ENCODE results near the gene STIMATE.

STIMATE gene

DNA sequence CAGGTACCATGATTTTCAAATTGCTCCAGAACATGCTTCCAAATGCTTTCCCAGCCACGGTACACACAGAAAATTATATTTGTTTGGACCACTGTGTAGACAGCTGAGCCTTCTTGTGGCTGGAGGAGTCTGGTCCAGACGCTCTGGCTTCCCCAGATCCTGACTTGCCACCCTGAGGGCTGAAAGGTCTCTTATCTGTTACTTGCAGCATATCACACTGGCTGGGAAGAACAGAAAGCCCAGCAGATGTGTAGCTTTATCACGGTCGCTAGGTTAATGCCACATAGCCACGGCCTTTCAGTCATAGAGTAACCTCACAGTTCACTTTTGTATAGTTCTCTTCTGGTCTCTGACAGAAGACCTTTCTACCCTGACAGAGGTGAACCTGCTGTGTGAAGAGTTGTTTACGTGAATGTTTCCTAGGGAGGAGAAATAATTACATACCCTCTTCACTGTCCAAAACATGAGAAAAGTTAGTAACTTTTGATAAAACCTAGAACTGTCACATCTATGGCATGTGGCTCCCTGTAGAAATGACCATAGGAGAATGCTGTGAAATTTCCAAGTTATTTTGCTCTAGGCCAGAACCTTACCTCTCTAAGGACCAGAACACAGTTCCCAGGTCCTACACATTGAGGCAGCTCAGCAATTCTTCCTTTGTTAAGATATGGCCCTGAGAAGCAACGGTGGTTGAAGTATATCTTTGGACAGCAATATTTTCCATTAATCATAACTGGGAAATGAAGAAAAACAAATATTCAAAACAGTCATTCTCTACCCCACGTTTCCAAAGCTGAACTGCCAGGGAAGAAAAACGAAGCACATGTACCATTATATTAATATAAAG is 15.8 kb upstream of the STIMATE start:
- no peak for TF ChIP-seq POLR2A (IDR thresholded peaks at IDR 0.05; ENCODE audit: low read depth, low read length)
- DNase-seq (ENCODE audit: insufficient read length, low spot score) (no peak), FAIRE-seq (no peak)

DNA sequence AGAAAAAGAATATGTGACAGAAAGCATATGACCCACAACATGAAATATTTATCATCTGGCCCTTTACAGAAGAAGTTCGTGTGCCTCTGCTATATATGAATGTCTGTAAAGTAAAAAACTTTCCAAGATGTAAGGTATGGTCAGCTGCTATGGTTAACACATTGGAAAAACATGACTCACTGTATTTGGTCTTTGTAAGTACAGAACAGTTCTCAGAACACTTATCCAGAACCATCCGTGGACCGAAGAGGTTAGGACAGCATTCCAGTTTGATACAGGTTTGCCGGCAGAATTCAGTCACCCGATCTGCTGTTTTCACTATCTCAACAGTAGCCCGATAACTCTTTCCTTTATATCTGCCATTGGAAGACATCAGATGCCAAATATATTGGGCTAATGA is 13.5 kb upstream of the STIMATE start:
- TF ChIP-seq POLR2A (IDR thresholded peaks at IDR 0.05; ENCODE audit: low read depth, low read length), result no peak
- FAIRE-seq (no peak), DNase-seq (ENCODE audit: insufficient read length, low spot score) (no peak)

DNA sequence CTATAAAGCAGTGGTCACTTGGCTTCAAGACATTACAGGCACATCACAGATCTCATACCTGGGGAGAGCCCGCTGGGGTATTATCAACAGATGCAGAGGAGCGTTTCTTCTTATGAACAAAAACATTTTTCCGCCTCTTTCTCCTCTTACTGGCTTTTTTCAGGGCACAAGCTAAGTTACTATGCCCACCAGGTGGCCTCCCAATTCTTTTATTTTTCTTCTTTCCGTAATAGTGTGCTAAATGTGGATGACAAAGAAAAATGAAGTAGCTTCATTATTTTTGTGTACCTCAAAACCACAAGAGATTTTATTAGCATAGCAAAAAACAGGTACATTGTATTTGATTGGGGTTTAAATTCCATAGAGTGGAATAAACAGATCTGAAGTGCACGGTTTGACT is 10.1 kb upstream of the STIMATE start:
- no peak for TF ChIP-seq POLR2A (IDR thresholded peaks at IDR 0.05; ENCODE audit: low read depth, low read length)
- DNase-seq (ENCODE audit: insufficient read length, low spot score), result no peak
- FAIRE-seq, result no peak

DNA sequence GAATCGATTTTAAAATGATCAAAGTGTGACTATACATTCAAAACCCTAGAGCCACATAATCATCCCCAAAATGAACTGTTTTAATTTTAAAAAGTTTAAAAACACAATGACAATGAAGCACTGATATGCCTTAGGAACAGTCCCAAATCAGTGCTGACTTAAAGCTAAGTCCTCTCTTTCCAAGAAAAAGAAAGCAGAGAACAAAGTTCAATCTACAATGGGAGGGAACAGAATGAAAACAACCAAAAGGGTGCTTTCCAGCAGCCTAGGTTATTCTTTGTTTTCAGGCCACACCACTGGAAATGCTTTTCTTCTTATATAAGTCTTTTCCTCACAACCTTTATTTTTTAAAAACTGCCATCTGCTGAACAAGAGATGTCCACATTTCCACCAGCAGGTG is 7.2 kb upstream of the STIMATE start:
- no peak for TF ChIP-seq POLR2A (IDR thresholded peaks at IDR 0.05; ENCODE audit: low read depth, low read length)
- no peak for DNase-seq (ENCODE audit: insufficient read length, low spot score)
- no peak for FAIRE-seq

DNA sequence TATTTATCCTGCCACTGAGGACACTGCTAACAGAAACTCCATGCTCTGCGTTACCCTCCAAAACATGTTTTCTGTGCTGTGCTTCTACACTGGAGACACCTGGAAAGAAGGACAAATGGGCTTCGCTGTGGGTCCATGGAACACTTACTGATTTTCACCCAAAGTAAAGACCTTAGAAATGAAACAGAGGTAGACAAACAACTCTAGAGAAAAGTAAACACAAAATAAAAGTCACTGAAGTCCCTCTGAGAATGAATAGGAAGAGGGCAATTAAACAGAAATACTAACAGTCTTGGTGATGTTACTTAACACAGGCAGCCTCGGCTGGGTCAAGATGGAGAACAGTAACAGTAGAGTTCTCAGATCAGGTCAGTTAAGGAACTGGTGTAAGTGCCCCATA is 6.7 kb upstream of the STIMATE start:
- FAIRE-seq, result no peak
- DNase-seq (ENCODE audit: insufficient read length, low spot score), result no peak
- no peak for TF ChIP-seq POLR2A (IDR thresholded peaks at IDR 0.05; ENCODE audit: low read depth, low read length)

DNA sequence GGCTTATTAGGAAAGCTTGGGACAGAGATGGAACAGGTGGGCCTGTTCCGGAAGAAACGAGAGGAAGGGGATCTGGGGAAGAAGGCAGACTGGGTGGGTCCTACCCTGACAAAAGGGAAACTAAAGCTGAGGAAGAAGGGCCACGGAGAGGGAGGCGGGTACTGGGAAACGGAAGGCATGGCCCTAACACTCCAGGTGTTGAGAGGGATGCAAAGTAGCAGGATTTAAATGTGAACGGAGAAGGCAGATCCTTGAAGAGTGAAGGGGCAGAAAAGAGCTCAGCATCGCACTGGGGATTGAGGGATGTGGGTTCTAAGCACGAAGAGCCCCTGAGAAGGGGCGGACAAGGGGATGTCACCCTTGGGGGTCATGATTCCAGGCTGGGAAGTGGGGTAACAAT is 735 bp downstream of the STIMATE start:
- TF ChIP-seq POLR2A (IDR thresholded peaks at IDR 0.05; ENCODE audit: low read depth, low read length), result no peak
- no peak for FAIRE-seq

DNA sequence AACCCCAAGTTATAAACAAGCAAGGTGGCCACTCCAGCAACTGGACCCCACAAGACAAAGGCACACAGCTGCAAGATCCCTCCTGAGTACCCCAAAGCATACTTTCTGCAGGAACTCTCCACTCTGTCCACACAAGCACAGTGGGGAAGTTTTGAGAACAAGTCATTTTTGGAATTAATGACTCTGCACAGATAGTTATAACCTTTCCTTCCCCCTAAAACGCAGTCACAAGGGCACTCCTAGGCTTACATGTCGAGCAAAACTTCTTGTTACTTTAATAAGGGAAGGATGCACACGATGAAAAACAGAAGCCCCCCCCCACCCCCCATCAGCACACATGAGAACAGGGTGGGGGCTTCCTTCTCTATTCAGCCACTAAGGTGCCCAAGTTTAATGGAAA is 1.2 kb downstream of the STIMATE start:
- no peak for TF ChIP-seq POLR2A (IDR thresholded peaks at IDR 0.05; ENCODE audit: low read depth, low read length)
- DNase-seq (ENCODE audit: insufficient read length, low spot score) (no peak), FAIRE-seq (no peak)

More for the DNA sequence above, 735 bp downstream of the STIMATE start:
- no peak for DNase-seq (ENCODE audit: insufficient read length, low spot score)

DNA sequence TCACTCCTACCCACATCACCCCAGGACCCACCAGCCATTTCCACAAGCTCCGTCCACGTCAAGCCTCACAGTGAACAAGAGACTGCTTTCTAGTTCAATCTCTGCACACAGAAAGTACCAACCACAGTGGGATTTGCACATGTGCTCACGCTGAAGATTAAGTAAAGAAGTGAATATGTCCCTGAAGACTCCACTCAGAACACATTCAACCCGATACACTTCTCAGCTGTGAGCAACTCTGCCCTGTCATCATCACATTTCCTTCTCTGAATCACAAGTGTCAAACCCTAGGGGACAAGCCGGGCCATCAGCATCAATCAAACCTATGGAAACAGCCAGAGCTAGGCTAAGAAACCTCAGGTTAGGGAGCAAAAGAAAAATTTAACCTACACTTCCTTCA is 1.9 kb downstream of the STIMATE start:
- TF ChIP-seq POLR2A (IDR thresholded peaks at IDR 0.05; ENCODE audit: low read depth, low read length), result no peak
- DNase-seq (ENCODE audit: insufficient read length, low spot score) (no peak), FAIRE-seq (no peak)

DNA sequence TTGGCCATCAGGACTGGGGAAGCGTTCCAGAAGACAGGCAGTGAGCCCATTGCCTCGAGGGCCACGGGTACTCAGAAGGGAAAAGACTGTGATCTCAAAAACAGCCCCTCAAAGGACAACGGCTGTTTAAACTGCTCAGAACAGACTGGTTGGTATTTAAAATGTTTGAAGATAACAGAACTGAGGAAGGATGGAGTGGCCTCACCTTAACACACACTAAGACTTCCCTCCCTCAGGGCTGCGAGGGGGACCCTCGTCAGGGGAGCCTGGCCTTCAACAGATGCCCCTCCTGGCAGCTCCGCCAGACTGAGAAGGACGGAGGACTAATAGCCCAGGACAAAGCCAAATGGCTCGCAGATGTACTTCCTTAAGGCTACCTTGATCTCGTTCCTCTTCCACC is 2.6 kb downstream of the STIMATE start:
- no peak for DNase-seq (ENCODE audit: insufficient read length, low spot score)
- no peak for TF ChIP-seq POLR2A (IDR thresholded peaks at IDR 0.05; ENCODE audit: low read depth, low read length)
- FAIRE-seq, result no peak

DNA sequence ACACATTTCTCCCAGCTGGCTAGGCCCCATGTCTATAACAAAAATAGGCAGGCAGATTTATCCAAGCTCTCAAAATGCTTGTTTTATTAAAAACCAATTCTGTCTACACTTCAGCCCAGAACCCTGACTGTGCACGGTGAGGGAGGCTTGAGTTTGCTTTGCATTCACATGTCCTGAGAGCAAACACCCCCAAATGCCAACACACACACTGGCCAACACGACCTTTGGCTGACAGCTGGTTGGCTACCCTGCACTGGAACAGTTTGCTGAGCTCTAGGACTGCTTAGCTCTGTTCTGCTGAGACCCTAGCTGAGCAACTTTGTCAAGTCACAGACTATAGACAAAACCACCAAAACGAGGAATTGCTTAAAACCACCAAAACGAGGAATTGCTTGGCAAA is 3.6 kb downstream of the STIMATE start:
- TF ChIP-seq POLR2A (IDR thresholded peaks at IDR 0.05; ENCODE audit: low read depth, low read length), result no peak
- DNase-seq (ENCODE audit: insufficient read length, low spot score) (no peak), FAIRE-seq (no peak)

DNA sequence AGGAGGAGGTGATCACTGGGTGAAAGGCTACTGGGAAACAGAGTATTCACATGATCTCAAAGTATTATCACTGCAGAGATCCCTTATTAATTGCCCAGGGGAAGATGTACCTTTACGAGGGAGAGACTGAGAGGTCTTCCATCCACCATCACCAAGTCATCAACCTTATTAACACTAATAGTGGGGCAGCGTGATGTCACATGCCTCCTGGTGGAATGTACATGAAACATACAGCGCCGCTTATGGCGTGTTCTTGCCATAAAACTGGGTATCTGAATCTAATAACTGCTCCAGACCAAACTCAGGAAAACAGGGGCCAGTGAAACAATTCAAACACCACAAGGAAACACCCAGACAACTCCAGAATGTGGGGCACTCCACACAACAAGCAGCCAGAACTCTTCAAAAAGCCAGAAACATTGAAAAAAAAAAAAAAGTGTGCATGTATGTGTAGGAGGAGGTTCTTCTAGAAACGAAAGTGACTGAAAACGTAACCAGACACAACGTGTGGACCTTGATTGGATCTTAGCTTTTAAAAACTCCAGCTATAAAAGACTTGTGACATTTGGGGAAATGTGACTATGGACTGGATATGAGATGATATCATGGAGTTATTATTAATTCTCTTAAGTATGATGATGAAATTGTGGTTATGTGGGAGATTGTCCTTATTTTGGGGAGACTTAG is 4.6 kb downstream of the STIMATE start:
- TF ChIP-seq POLR2A (IDR thresholded peaks at IDR 0.05; ENCODE audit: low read depth, low read length), result no peak
- FAIRE-seq (no peak), DNase-seq (ENCODE audit: insufficient read length, low spot score) (no peak)

DNA sequence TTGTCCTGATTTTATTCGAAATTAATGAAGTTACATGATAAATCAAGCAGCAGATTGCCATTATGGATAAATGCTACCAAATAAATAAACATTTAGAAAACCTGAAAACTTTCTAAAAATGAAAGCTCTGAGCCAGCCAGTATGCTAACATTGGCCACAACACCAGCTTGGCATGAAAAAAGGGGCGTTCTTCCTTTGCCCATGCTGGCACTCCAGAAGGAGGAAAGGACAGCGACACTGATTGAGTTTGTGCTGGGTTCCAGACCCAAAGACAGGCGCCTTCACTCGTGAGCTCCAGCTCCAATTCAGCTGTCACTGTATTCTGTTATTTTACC is 5.1 kb downstream of the STIMATE start:
- DNase-seq (ENCODE audit: insufficient read length, low spot score) (no peak), FAIRE-seq (no peak)
- TF ChIP-seq POLR2A (IDR thresholded peaks at IDR 0.05; ENCODE audit: low read depth, low read length), result no peak

DNA sequence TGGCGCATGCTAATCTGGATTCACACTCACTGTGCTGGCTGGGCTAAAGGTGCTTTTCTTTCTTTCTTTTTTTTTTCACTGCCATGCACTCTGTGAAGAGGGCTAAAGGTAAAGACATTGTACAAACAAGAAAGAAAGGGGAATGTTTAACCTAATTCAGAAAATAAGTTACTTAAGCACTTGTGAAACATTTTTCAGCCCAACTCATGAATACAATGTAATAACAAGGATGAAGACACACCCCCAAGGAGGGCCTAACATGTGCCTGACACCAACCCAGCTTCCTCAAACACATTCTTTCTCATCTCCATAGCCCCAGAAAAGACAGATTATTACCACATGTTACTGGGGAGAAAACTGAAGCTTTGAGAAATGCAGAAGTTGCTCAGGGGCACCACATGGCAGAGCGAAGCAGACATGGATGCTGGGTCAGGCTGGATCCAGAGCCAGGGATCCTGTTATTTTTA is 5.7 kb downstream of the STIMATE start:
- no peak for DNase-seq (ENCODE audit: insufficient read length, low spot score)
- no peak for TF ChIP-seq POLR2A (IDR thresholded peaks at IDR 0.05; ENCODE audit: low read depth, low read length)
- no peak for FAIRE-seq

DNA sequence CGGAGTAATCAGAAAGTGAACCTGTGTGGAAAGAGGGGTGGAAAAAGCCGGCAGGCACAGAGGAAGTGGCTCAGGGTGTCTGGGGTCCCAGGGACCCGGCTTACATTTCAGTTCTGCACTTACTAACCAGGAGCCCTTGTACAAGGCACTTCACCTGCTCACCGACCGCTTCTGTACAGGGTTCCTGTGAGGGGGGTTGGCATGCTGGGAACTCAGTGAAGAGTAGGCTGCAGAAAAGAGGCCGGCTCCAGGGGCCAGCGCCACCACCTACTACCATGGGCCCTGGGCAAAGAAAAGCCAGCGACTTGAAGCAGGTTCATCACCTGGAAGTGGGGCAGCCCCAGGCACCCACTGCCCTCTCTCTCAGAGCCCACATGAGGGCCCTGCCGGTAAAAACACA is 6.2 kb downstream of the STIMATE start:
- no peak for FAIRE-seq
- no peak for DNase-seq (ENCODE audit: insufficient read length, low spot score)
- TF ChIP-seq POLR2A (IDR thresholded peaks at IDR 0.05; ENCODE audit: low read depth, low read length), result no peak

DNA sequence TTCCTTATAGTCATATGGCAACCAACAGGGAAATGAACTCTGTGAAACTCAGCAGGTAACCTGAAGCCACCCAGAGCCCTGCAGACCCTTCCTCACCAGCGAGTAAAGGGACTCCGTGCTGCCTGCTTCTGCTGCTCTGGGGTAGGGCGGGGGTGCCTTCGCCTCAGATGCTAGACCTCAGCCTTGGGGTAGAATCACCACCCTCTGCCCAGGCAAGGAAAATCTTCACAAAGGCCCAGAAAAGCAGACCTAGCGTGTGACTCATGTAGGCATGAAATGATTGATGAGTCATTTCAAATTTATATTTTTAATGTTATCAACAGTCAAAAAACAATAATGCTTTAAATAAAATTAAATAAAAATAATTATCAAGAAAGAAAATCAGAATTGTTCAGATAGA is 6.6 kb downstream of the STIMATE start:
- FAIRE-seq (no peak), DNase-seq (ENCODE audit: insufficient read length, low spot score) (no peak)
- no peak for TF ChIP-seq POLR2A (IDR thresholded peaks at IDR 0.05; ENCODE audit: low read depth, low read length)

Data from H54 (cell line).